ENCODE data around the gene GSX2. TPM values are rescaled to one million over a fixed set of nuclear protein-coding genes. Genes with fewer than 3 reads are reported as not detected.

Gene GSX2
- total RNA-seq, 2 donors from 2014 or later: not detected

DNA sequence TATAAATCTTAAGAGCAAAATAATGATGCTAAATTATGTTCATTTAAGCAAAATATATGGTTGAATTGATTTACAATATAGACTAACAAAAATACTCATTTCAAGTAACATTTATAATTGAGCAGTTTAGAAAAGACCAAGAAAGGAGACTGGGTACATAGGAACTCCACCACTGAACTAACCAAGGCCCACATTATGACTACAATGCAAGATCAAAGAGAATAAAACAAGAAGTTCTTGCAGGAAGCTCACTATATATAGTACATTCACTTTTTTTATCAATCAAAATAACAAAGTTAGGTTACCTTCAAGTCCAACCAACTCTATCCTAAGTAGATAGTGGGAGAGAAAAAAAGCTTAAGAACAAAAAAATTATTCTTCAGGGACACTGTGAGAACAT lies 43.6 kb upstream of the GSX2 start:
- H3K27ac ChIP-seq: no peak overlapping the region
- H3K4me3 ChIP-seq: no peak overlapping the region
- DNase-seq (ENCODE audit: low spot score): no peak
- no peak for TF ChIP-seq CTCF (IDR thresholded peaks at IDR 0.05)
- no peaks in the 10 kb centered on the region for H3K9me3 ChIP-seq
- no peak for ATAC-seq (ENCODE audit: insufficient number of reproducible peaks, low FRiP score, low read depth)
- H3K36me3 ChIP-seq: no peaks in the 10 kb centered on the region
- H3K4me1 ChIP-seq (ENCODE audit: control insufficient read depth in 1 of 2, low read depth in 2 of 2): peaks cover 50 to 54% of the 10 kb centered on the region in 2 donors
- H3K27me3 ChIP-seq (replicated peaks; ENCODE audit: insufficient read depth): no peaks in the 10 kb centered on the region

DNA sequence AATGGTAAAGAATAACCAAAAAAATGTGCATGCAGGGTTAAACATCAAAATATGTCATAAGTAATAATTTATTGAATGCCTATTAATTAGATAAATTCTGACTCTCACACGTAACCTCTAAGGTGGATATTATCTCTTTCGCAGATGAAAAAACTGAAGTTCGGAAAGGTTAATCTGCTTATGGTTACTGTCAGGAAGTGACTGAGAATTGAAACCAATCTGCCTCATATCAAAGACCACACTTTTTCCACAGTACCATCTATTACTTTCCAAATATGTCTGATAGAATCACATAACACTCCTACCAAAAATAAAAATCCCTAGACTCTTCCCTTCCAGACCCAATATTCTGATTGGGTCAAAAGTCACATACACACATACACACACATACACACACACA lies 41.8 kb upstream of the GSX2 start:
- ATAC-seq (ENCODE audit: insufficient number of reproducible peaks, low FRiP score, low read depth) (no peak), DNase-seq (ENCODE audit: low spot score) (no peak)
- Histone ChIP-seq H3K36me3 (no peaks in the 10 kb centered on the region), H3K27ac (no peak overlapping the region), H3K4me1 (ENCODE audit: control insufficient read depth in 1 of 2, low read depth in 2 of 2) (peaks cover 52 to 58% of the 10 kb centered on the region in 2 donors), H3K4me3 (no peak overlapping the region), H3K9me3 (no peaks in the 10 kb centered on the region), H3K27me3 (replicated peaks; ENCODE audit: insufficient read depth) (no peaks in the 10 kb centered on the region)
- TF ChIP-seq CTCF (IDR thresholded peaks at IDR 0.05): no peak

GRCh38 chr4:54060116-54060515 lies 39.8 kb upstream of the GSX2 start:
- H3K27me3 ChIP-seq (replicated peaks; ENCODE audit: insufficient read depth): no peaks in the 10 kb centered on the region
- peaks cover 53 to 59% of the 10 kb centered on the region in 2 donors for H3K4me1 ChIP-seq (ENCODE audit: control insufficient read depth in 1 of 2, low read depth in 2 of 2)
- H3K36me3 ChIP-seq: no peaks in the 10 kb centered on the region
- DNase-seq (ENCODE audit: low spot score) (no peak), ATAC-seq (ENCODE audit: insufficient number of reproducible peaks, low FRiP score, low read depth) (no peak)
- TF ChIP-seq CTCF (IDR thresholded peaks at IDR 0.05): no peak
- H3K27ac ChIP-seq: no peak overlapping the region
- no peaks in the 10 kb centered on the region for H3K9me3 ChIP-seq
- H3K4me3 ChIP-seq: no peak overlapping the region

- ATAC-seq (ENCODE audit: insufficient number of reproducible peaks, low FRiP score, low read depth) (no peak), DNase-seq (ENCODE audit: low spot score) (no peak)
- TF ChIP-seq CTCF (IDR thresholded peaks at IDR 0.05): no peak
- peaks cover 61 to 69% of the 10 kb centered on the region in 2 donors for H3K4me1 ChIP-seq (ENCODE audit: control insufficient read depth in 1 of 2, low read depth in 2 of 2)
- H3K36me3 ChIP-seq: no peaks in the 10 kb centered on the region
- no peak overlapping the region for H3K27ac ChIP-seq
- H3K4me3 ChIP-seq: peak overlapping the region; percentile 96
- H3K27me3 ChIP-seq (replicated peaks; ENCODE audit: insufficient read depth): no peaks in the 10 kb centered on the region
- no peaks in the 10 kb centered on the region for H3K9me3 ChIP-seq
Observed at GRCh38 chr4:54061067-54061466, 38.9 kb upstream of the GSX2 start.

DNA sequence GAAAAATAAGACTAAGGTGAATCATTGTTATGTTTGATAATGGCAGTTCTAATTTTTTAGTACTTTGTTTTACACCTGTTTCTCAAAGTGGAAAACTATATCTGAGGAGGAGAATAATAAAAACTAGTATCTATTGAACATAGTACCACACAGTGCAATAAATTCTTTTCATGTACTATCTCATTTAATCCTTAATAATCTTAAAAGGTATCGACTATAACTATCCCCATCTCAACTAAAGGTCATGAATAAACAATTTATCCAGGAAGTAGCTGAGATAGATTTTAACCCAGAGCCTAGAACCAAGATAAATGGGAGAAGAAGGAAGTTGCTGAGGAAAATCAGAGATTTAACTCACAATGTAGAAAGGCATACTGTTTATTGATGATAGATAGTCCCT lies 38.1 kb upstream of the GSX2 start:
- no peaks in the 10 kb centered on the region for H3K36me3 ChIP-seq
- TF ChIP-seq CTCF (IDR thresholded peaks at IDR 0.05): no peak
- ATAC-seq (ENCODE audit: insufficient number of reproducible peaks, low FRiP score, low read depth) (no peak), DNase-seq (ENCODE audit: low spot score) (no peak)
- H3K27ac ChIP-seq: no peak overlapping the region
- no peaks in the 10 kb centered on the region for H3K27me3 ChIP-seq (replicated peaks; ENCODE audit: insufficient read depth)
- H3K4me1 ChIP-seq (ENCODE audit: control insufficient read depth in 1 of 2, low read depth in 2 of 2): peaks cover 55 to 71% of the 10 kb centered on the region in 2 donors
- H3K9me3 ChIP-seq: no peaks in the 10 kb centered on the region
- H3K4me3 ChIP-seq: peak overlapping the region; percentile 96
